H1 (cell line): ENCODE results near the gene GRID2. TPM values are rescaled to one million over a fixed set of nuclear protein-coding genes. Genes with fewer than 3 reads are reported as not detected.

Source experiments
- CTCF ChIA-PET: fragments of 300-600 bp; sonication (Branson Sonifier 250); formaldehyde crosslinking; loops from one replicate; lab custom pipeline; 2021; ENCODE audit not compliant: partially characterized antibody; lab: Charles Lee
- POLR2A ChIA-PET: fragments of 300-600 bp; sonication (Branson Sonifier 250); formaldehyde crosslinking; loops from one replicate; lab custom pipeline; 2021; ENCODE audit warnings: inconsistent platforms; ENCODE audit not compliant: partially characterized antibody; lab: Charles Lee
- DNase-seq, 2 experiments: peaks; one replicate each; pipeline versions ENCODE4 v3.0.0 to v3.0.0-alpha.2; 2010 to 2022; ENCODE audit warnings: low spot score in 2 of 2, low read depth in 1 of 2, mixed read lengths in 1 of 2
- FAIRE-seq: peaks from 2 replicates; lab custom pipeline; 2011; peaks lifted over from hg19 to GRCh38; lab: Jason Lieb, UNC
- H2AFZ ChIP-seq: 2 replicates; pipeline ENCODE4 v1.8.1; 2012; ENCODE audit warnings: low read length, inconsistent platforms
- H2AK5ac ChIP-seq: 2 replicates; pipeline ENCODE4 v1.6.1; 2013; ENCODE audit warnings: low read depth, low read length
- H2BK120ac ChIP-seq: replicated peaks from 2 replicates; pipeline ENCODE3; 2013; ENCODE audit warnings: low read depth, low read length, inconsistent platforms
- H2BK12ac ChIP-seq: 2 replicates; pipeline ENCODE4 v1.6.1; 2013; ENCODE audit warnings: low read depth, low read length
- H2BK15ac ChIP-seq: 2 replicates; pipeline ENCODE4 v1.6.1; 2013; ENCODE audit warnings: low read length
- H2BK20ac ChIP-seq: 2 replicates; pipeline ENCODE4 v1.6.1; 2013; ENCODE audit warnings: low read length
- H2BK5ac ChIP-seq: 2 replicates; pipeline ENCODE4 v1.6.1; 2013; ENCODE audit warnings: low read depth, low read length
- H3K14ac ChIP-seq: 2 replicates; pipeline ENCODE4 v1.6.1; 2013; ENCODE audit warnings: inconsistent platforms; ENCODE audit not compliant: insufficient read length
- H3K18ac ChIP-seq: 2 replicates; pipeline ENCODE4 v1.6.1; 2013; ENCODE audit warnings: low read length; ENCODE audit errors: extremely low read depth
- H3K23ac ChIP-seq: 2 replicates; pipeline ENCODE4 v1.6.1; 2013; ENCODE audit warnings: inconsistent platforms; ENCODE audit not compliant: insufficient read length
- H3K23me2 ChIP-seq: 2 replicates; pipeline ENCODE4 v1.6.1; 2013; ENCODE audit warnings: low read depth, low read length
- H3K27ac ChIP-seq: 2 replicates; pipeline ENCODE4 v1.6.1; 2011; ENCODE audit warnings: low read depth, low read length, inconsistent platforms
- H3K27me3 ChIP-seq, 4 experiments: replicated peaks in 1 of 4; 1 replicate in 1 of 4; 2 replicates in 3 of 4; pipeline versions ENCODE4 v1.6.1 to v1.8.1; 2011 to 2013; ENCODE audit warnings: low read length in 3 of 4, mild to moderate bottlenecking in 3 of 4, inconsistent platforms in 2 of 4, mixed read lengths in 2 of 4, moderate library complexity in 1 of 4; ENCODE audit not compliant: control insufficient read depth in 3 of 4, insufficient read depth in 3 of 4; ENCODE audit errors: extremely low read depth in 1 of 4
- H3K36me3 ChIP-seq, 4 experiments: 2 replicates each; pipeline versions ENCODE4 v1.6.1 to v1.8.1; 2011 to 2013; ENCODE audit warnings: mild to moderate bottlenecking in 4 of 4, low read length in 3 of 4, moderate library complexity in 2 of 4, control low read depth in 1 of 4, inconsistent platforms in 1 of 4; ENCODE audit not compliant: insufficient read depth in 4 of 4, control insufficient read depth in 2 of 4
- H3K4ac ChIP-seq: replicated peaks from 2 replicates; pipeline ENCODE3; 2013; ENCODE audit warnings: low read length, low read depth, mixed read lengths, inconsistent platforms; ENCODE audit not compliant: insufficient read length
- H3K4me1 ChIP-seq, 4 experiments: replicated peaks in 1 of 4; 1 replicate in 1 of 4; 2 replicates in 3 of 4; pipeline versions ENCODE4 v1.6.1 to v1.8.1; 2011 to 2013; ENCODE audit warnings: low read length in 3 of 4, inconsistent platforms in 2 of 4, mixed read lengths in 1 of 4; ENCODE audit not compliant: insufficient read depth in 4 of 4, control insufficient read depth in 3 of 4
- H3K4me2 ChIP-seq, 2 experiments: 2 replicates each; pipeline versions ENCODE4 v1.6.1 to v1.8.1; 2011 to 2013; ENCODE audit warnings: low read depth in 2 of 2, low read length in 2 of 2, control low read depth in 1 of 2, inconsistent platforms in 1 of 2, mild to moderate bottlenecking in 1 of 2; ENCODE audit not compliant: insufficient read depth in 1 of 2
- H3K4me3 ChIP-seq, 4 experiments: fragments of 200-600, 300-600 bp in 1 of 4; sonication (generic), shearing (Covaris generic), sonication (Bioruptor Twin) in 1 of 4; 2 replicates each; pipeline versions ENCODE4 v1.5.1 to v1.8.1; 2011 to 2016; ENCODE audit warnings: low read length in 4 of 4, low read depth in 3 of 4, control low read depth in 2 of 4, inconsistent platforms in 2 of 4, mild to moderate bottlenecking in 2 of 4, mixed read lengths in 1 of 4, moderate library complexity in 1 of 4; ENCODE audit not compliant: insufficient read depth in 2 of 4; ENCODE audit errors: extremely low read depth in 1 of 4
- H3K56ac ChIP-seq: replicated peaks from 2 replicates; pipeline ENCODE3; 2013; ENCODE audit warnings: low read depth, mild to moderate bottlenecking, mixed read lengths, low read length, inconsistent platforms; ENCODE audit not compliant: insufficient read length
- H3K79me1 ChIP-seq: 2 replicates; pipeline ENCODE4 v1.6.1; 2013; ENCODE audit warnings: low read depth, low read length, control low read depth
- H3K79me2 ChIP-seq, 2 experiments: 2 replicates each; pipeline versions ENCODE4 v1.6.1 to v1.8.1; 2012 to 2013; ENCODE audit warnings: low read length in 2 of 2, mild to moderate bottlenecking in 2 of 2, inconsistent platforms in 1 of 2; ENCODE audit not compliant: insufficient read depth in 2 of 2, control insufficient read depth in 1 of 2
- H3K9ac ChIP-seq, 4 experiments: replicated peaks in 1 of 4; 1 replicate in 1 of 4; 2 replicates in 3 of 4; pipeline versions ENCODE4 v1.6.1 to v1.8.1; 2011 to 2013; ENCODE audit warnings: low read depth in 3 of 4, low read length in 3 of 4, control low read depth in 2 of 4, mild to moderate bottlenecking in 2 of 4, moderate library complexity in 2 of 4, inconsistent platforms in 1 of 4; ENCODE audit errors: extremely low read depth in 1 of 4
- H3K9me3 ChIP-seq, 2 experiments: 2 replicates each; pipeline versions ENCODE4 v1.6.1 to v1.8.1; 2012 to 2013; ENCODE audit warnings: mild to moderate bottlenecking in 2 of 2, moderate library complexity in 2 of 2, control low read depth in 1 of 2, inconsistent platforms in 1 of 2, low read depth in 1 of 2, low read length in 1 of 2, mixed read lengths in 1 of 2; ENCODE audit not compliant: insufficient read depth in 2 of 2
- H4K20me1 ChIP-seq, 2 experiments: replicated peaks in 1 of 2; 2 replicates each; pipeline versions ENCODE3 to v1.8.1; 2011 to 2013; ENCODE audit warnings: inconsistent platforms in 2 of 2, low read length in 2 of 2, mild to moderate bottlenecking in 1 of 2; ENCODE audit not compliant: insufficient read depth in 2 of 2, control insufficient read depth in 1 of 2
- H4K5ac ChIP-seq: 2 replicates; pipeline ENCODE4 v1.6.1; 2013; ENCODE audit warnings: low read length, low read depth, mixed read lengths, inconsistent platforms; ENCODE audit not compliant: insufficient read length
- H4K8ac ChIP-seq: 2 replicates; pipeline ENCODE4 v1.8.0; 2013; ENCODE audit warnings: mild to moderate bottlenecking, moderate library complexity, low read length, inconsistent platforms; ENCODE audit not compliant: insufficient read depth; ENCODE audit errors: extremely low read depth
- H4K91ac ChIP-seq: replicated peaks from 2 replicates; pipeline ENCODE3; 2013; ENCODE audit warnings: low read length, mixed read lengths, inconsistent platforms; ENCODE audit not compliant: insufficient read length
- CBX5 ChIP-seq: fragments of 300-800, 300-1000 bp; sonication (generic); IDR thresholded peaks from 2 replicates; pipeline ENCODE4 v1.7.1; 2016; ENCODE audit warnings: antibody characterized with exemption, low read length, low read depth
- EP300 ChIP-seq, 2 experiments: IDR thresholded peaks; 1 replicate in 1 of 2; 2 replicates in 1 of 2; pipeline ENCODE4 v1.6.1; 2011 to 2012; ENCODE audit warnings: low read depth in 2 of 2, low read length in 2 of 2, mild to moderate bottlenecking in 2 of 2, borderline replicate concordance in 1 of 2, inconsistent platforms in 1 of 2, moderate library complexity in 1 of 2
- EZH2 ChIP-seq: fragments of 200-600 bp; sonication (generic); IDR thresholded peaks from 2 replicates; pipeline ENCODE4 v1.7.1; 2012; ENCODE audit warnings: low read depth, mild to moderate bottlenecking, moderate library complexity, low read length, inconsistent platforms; ENCODE audit not compliant: severe bottlenecking
- GABPA ChIP-seq: IDR thresholded peaks from 2 replicates; pipeline ENCODE4 v1.6.1; 2011; ENCODE audit warnings: mild to moderate bottlenecking, low read length, moderate library complexity, borderline replicate concordance; ENCODE audit not compliant: insufficient read depth
- JUND ChIP-seq: IDR thresholded peaks from 2 replicates; pipeline ENCODE4 v1.6.1; 2011; ENCODE audit warnings: mild to moderate bottlenecking, improper control_type of control experiment, low read length
- RNF2 ChIP-seq: fragments of 200-900, 300-1000 bp; sonication (generic); IDR thresholded peaks from 2 replicates; pipeline ENCODE4 v1.7.1; 2016; ENCODE audit warnings: borderline replicate concordance, low read depth, mild to moderate bottlenecking, antibody characterized with exemption, low read length; ENCODE audit not compliant: poor library complexity, severe bottlenecking; ENCODE audit errors: missing control alignments
- ZNF274 ChIP-seq: IDR thresholded peaks from 2 replicates; pipeline ENCODE4 v1.7.0; 2012; ENCODE audit warnings: low read length, borderline replicate concordance; ENCODE audit errors: extremely low read depth
- WGBS, 2 experiments: shearing (Covaris generic) in 1 of 2; methylation state at CpG; one replicate each; pipeline versions ENCODE4 v1.1.6 to v1.1.7; 2013 to 2015; ENCODE audit warnings: low lambda C conversion rate in 2 of 2, mixed read lengths in 2 of 2, inconsistent platforms in 1 of 2, low coverage in 1 of 2, missing lambda C conversion rate in 1 of 2; ENCODE audit not compliant: insufficient replicate concordance in 2 of 2, insufficient coverage in 1 of 2, insufficient read length in 1 of 2; ENCODE audit errors: extremely low coverage in 1 of 2, missing lambda C conversion rate in 1 of 2; 5-methylcytosine and 5-hydroxymethylcytosine counted together
- polyA plus RNA-seq, 7 experiments: library from polyadenylated mRNA; depleted of rRNA in 3 of 7; stranded (reverse) in 5 of 7; unstranded in 2 of 7; fragments of >200 nt in 5 of 7; fragments of 200-250 nt in 2 of 7; gene quantifications; 1 replicate in 5 of 7; 2 replicates in 1 of 7; 4 replicates in 1 of 7; pipeline versions ENCODE4 v1.2.1 to v1.2.3, GENCODE V29; 2011 to 2013; ENCODE audit warnings: missing spikeins in 2 of 7, mixed read lengths in 2 of 7
- total RNA-seq: library from RNA; stranded (reverse); fragmentation: NEBNext Ultra II Directional; extraction: Animal tissue kit (Norgen Biotek cat#: 25700); gene quantifications from 2 replicates; pipeline ENCODE4 v1.2.1, GENCODE V29; 2021
- TF ChIP-seq, protein P1 (sequence below): IDR thresholded peaks from 2 replicates; pipeline ENCODE4 v1.6.1; 2012; ENCODE audit warnings: inconsistent platforms
- TF ChIP-seq, protein P2 (sequence below), 3 experiments: IDR thresholded peaks; 1 replicate in 2 of 3; 2 replicates in 1 of 3; pipeline versions ENCODE4 v1.5.1 to v1.6.1; 2011; ENCODE audit warnings: low read length in 3 of 3, mild to moderate bottlenecking in 3 of 3, inconsistent platforms in 2 of 3, low read depth in 1 of 3, moderate library complexity in 1 of 3; ENCODE audit not compliant: insufficient read depth in 1 of 3; ENCODE audit errors: control extremely low read depth in 1 of 3

The GRID2 gene
- total and polyA plus RNA-seq, 2 of the 8 experiments (the other 6 are each of a cell fraction or from before 2014, with no cell fraction given) = 31.1 to 81.9 TPM

DNA sequence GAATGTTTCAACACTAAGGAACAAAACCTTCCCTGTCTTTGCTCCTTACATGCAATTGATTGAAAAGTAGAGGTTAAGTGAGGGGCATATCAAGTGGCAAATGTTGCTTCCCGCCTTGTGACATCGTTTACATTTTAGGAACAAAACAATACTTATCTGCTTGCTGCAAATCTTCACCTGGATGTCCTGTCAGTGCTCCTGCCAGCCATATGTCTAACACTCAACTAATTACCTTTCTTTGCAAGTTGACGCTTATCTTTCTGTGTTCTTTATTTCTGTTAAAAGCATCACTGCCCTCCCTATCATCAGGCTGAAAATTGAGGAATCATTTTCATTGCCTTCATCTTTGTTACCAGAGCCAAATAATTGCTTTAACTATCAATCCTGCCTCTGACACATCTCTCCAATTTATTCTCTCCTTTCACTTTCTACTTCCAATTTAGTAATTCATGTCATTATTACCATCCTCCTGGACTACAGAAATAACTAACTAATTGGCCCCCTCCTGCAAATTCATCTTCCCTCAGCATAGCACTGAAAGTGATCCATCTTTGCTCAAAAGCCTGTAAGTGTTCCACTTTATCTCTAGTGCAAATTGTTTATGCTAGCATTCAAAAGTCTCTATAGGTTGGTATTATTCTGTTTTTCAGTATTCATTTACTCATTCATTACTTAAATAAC, 1226.1 kb downstream of the GRID2 start:
- Histone ChIP-seq H3K27me3 (no peaks in the 10 kb centered on the region), H3K4ac (no peak overlapping the region), H3K36me3 (no peaks in the 10 kb centered on the region), H4K8ac (no peak overlapping the region), H2BK5ac (no peak overlapping the region), H4K20me1 (no peaks in the 10 kb centered on the region), H2AK5ac (no peak overlapping the region), H2BK120ac (no peak overlapping the region), H2BK20ac (no peak overlapping the region), H2BK12ac (no peak overlapping the region), H2AFZ (no peak overlapping the region), H3K27ac (no peak overlapping the region), H3K9me3 (no peaks in the 10 kb centered on the region), H3K79me2 (no peaks in the 10 kb centered on the region), H4K91ac (no peak overlapping the region), H3K18ac (no peak overlapping the region), H3K14ac (no peak overlapping the region), H3K4me3 (no peak overlapping the region), H3K23ac (no peak overlapping the region), H3K4me1 (no peaks in the 10 kb centered on the region), H3K9ac (no peak overlapping the region), H2BK15ac (no peak overlapping the region), H3K4me2 (no peak overlapping the region; a peak in 1 of 4 replicates), H4K5ac (no peak overlapping the region), H3K56ac (no peak overlapping the region), H3K79me1 (no peaks in the 10 kb centered on the region), H3K23me2 (no peaks in the 10 kb centered on the region)
- 84% methylated on average over 3 of the region's 3 CpGs; no CpG with 5 or more reads in 1 of the 2 experiments for WGBS, 2 experiments
- FAIRE-seq (no peak), DNase-seq (no peak)
- CTCF ChIA-PET = no interaction called here
- POLR2A ChIA-PET = no interaction called here
- TF ChIP-seq RNF2 = no peak
- TF ChIP-seq EZH2 = no peak
- no peak for TF ChIP-seq GABPA
- TF ChIP-seq, protein P1, sequence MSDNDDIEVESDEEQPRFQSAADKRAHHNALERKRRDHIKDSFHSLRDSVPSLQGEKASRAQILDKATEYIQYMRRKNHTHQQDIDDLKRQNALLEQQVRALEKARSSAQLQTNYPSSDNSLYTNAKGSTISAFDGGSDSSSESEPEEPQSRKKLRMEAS = no peak
- no peak for TF ChIP-seq ZNF274
- TF ChIP-seq, protein P2, sequence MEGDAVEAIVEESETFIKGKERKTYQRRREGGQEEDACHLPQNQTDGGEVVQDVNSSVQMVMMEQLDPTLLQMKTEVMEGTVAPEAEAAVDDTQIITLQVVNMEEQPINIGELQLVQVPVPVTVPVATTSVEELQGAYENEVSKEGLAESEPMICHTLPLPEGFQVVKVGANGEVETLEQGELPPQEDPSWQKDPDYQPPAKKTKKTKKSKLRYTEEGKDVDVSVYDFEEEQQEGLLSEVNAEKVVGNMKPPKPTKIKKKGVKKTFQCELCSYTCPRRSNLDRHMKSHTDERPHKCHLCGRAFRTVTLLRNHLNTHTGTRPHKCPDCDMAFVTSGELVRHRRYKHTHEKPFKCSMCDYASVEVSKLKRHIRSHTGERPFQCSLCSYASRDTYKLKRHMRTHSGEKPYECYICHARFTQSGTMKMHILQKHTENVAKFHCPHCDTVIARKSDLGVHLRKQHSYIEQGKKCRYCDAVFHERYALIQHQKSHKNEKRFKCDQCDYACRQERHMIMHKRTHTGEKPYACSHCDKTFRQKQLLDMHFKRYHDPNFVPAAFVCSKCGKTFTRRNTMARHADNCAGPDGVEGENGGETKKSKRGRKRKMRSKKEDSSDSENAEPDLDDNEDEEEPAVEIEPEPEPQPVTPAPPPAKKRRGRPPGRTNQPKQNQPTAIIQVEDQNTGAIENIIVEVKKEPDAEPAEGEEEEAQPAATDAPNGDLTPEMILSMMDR (IDR thresholded peaks at IDR 0.05; ENCODE audit: control extremely low read depth in 1 of 3, insufficient read depth in 1 of 3, low read depth in 1 of 3, low read length in 3 of 3) = no peak
- TF ChIP-seq EP300 (IDR thresholded peaks at IDR 0.05; ENCODE audit: borderline replicate concordance in 1 of 2, low read depth in 2 of 2, low read length in 2 of 2) = no peak
- no peak for TF ChIP-seq CBX5
- no peak for TF ChIP-seq JUND
